Effector memory CD4-positive, alpha-beta T cell (primary cell): ENCODE measurements around the gene PPP1R14B.

Source experiments
- DNase-seq, 3 donors: peaks; one replicate each; pipeline ENCODE4 v3.0.0-alpha.2; 2020
- H3K27ac ChIP-seq: 2 replicates; pipeline ENCODE4 v1.7.0; 2013; ENCODE audit warnings: mild to moderate bottlenecking, low read length, moderate library complexity; ENCODE audit not compliant: insufficient read depth, poor library complexity, severe bottlenecking
- H3K27me3 ChIP-seq: replicated peaks from 2 replicates; pipeline ENCODE4 v1.7.0; 2013; ENCODE audit warnings: mild to moderate bottlenecking, low read length; ENCODE audit not compliant: insufficient read depth, control insufficient read depth, poor library complexity, severe bottlenecking
- H3K36me3 ChIP-seq: 2 replicates; pipeline ENCODE4 v1.7.0; 2013; ENCODE audit warnings: mild to moderate bottlenecking, low read length, moderate library complexity; ENCODE audit not compliant: control insufficient read depth, insufficient read depth
- H3K4me1 ChIP-seq: 2 replicates; pipeline ENCODE4 v1.7.0; 2013; ENCODE audit warnings: low read length, mild to moderate bottlenecking; ENCODE audit not compliant: control insufficient read depth, insufficient read depth, poor library complexity, severe bottlenecking
- H3K4me3 ChIP-seq: 2 replicates; pipeline ENCODE4 v1.7.0; 2013; ENCODE audit warnings: low read length, low read depth, mild to moderate bottlenecking; ENCODE audit not compliant: insufficient read depth, poor library complexity, severe bottlenecking
- H3K9me3 ChIP-seq: 2 replicates; pipeline ENCODE4 v1.7.0; 2013; ENCODE audit warnings: mild to moderate bottlenecking, low read length, moderate library complexity; ENCODE audit not compliant: control insufficient read depth

Gene PPP1R14B

GRCh38 chr11:64210301-64211020 is 36.3 kb downstream of the PPP1R14B start:
- no peak for DNase-seq
- peaks cover 33% of the 10 kb centered on the region for H3K4me1 ChIP-seq
- H3K9me3 ChIP-seq = no peaks in the 10 kb centered on the region
- H3K36me3 ChIP-seq = peaks cover 32% of the 10 kb centered on the region
- H3K27me3 ChIP-seq = no peaks in the 10 kb centered on the region
- H3K27ac ChIP-seq = no peak overlapping the region
- no peak overlapping the region for H3K4me3 ChIP-seq

- Histone ChIP-seq H3K27me3 (no peaks in the 10 kb centered on the region), H3K4me3 (no peak overlapping the region), H3K27ac (no peak overlapping the region), H3K4me1 (peaks cover 38% of the 10 kb centered on the region), H3K36me3 (peaks cover 32% of the 10 kb centered on the region), H3K9me3 (no peaks in the 10 kb centered on the region)
- DNase-seq = no peak
Measured at GRCh38 chr11:64209563-64209843, 37.2 kb downstream of the PPP1R14B start.

- H3K27me3 ChIP-seq = no peaks in the 10 kb centered on the region
- peaks cover 35% of the 10 kb centered on the region for H3K36me3 ChIP-seq
- H3K9me3 ChIP-seq = no peaks in the 10 kb centered on the region
- H3K27ac ChIP-seq = peak overlapping the region; percentile 81
- peaks cover 43% of the 10 kb centered on the region for H3K4me1 ChIP-seq
- no peak overlapping the region for H3K4me3 ChIP-seq
- DNase-seq = no peak
Measured at GRCh38 chr11:64208796-64209562, 37.8 kb downstream of the PPP1R14B start.

- Histone ChIP-seq H3K36me3 (peaks cover 43% of the 10 kb centered on the region), H3K27ac (peak overlapping the region; percentile 81), H3K4me1 (peaks cover 43% of the 10 kb centered on the region), H3K27me3 (no peaks in the 10 kb centered on the region), H3K9me3 (no peaks in the 10 kb centered on the region), H3K4me3 (peak overlapping the region; percentile 84)
- no peak for DNase-seq
Measured at GRCh38 chr11:64208086-64208795, 38.5 kb downstream of the PPP1R14B start.

GRCh38 chr11:64207256-64208085 is 39.3 kb downstream of the PPP1R14B start:
- peaks cover 48% of the 10 kb centered on the region for H3K36me3 ChIP-seq
- DNase-seq = peak; percentile 46 to 54 (median 46)
- peak overlapping the region; percentile 84 for H3K4me3 ChIP-seq
- peaks cover 43% of the 10 kb centered on the region for H3K4me1 ChIP-seq
- H3K9me3 ChIP-seq = no peaks in the 10 kb centered on the region
- no peaks in the 10 kb centered on the region for H3K27me3 ChIP-seq
- peak overlapping the region; percentile 81 for H3K27ac ChIP-seq

GRCh38 chr11:64206457-64207255 is 40.1 kb downstream of the PPP1R14B start, which contains the start of gene FERMT3:
Gene FERMT3, plus strand, starts transcription at chr11:64206721. Its CDS starts 644 bp downstream, at chr11:64207365.
- H3K4me1 ChIP-seq = peaks cover 43% of the 10 kb centered on the region
- peaks cover 47% of the 10 kb centered on the region for H3K36me3 ChIP-seq
- peak within 1 kb of the TSS; percentile 84 for H3K4me3 ChIP-seq
- H3K27me3 ChIP-seq = no peaks in the 10 kb centered on the region
- H3K27ac ChIP-seq = peak within 1 kb of the TSS; percentile 81
- no peaks in the 10 kb centered on the region for H3K9me3 ChIP-seq
- DNase-seq = peak in 2 of 3 donors; percentile 48 to 52

- H3K27ac ChIP-seq = no peak overlapping the region
- H3K27me3 ChIP-seq = no peaks in the 10 kb centered on the region
- peaks cover 48% of the 10 kb centered on the region for H3K36me3 ChIP-seq
- peaks cover 43% of the 10 kb centered on the region for H3K4me1 ChIP-seq
- peak; percentile 71 to 78 (median 73) for DNase-seq
- no peaks in the 10 kb centered on the region for H3K9me3 ChIP-seq
- no peak overlapping the region for H3K4me3 ChIP-seq
Measured at GRCh38 chr11:64204464-64204989, 42.2 kb downstream of the PPP1R14B start.

- peaks cover 43% of the 10 kb centered on the region for H3K4me1 ChIP-seq
- H3K36me3 ChIP-seq = peaks cover 46% of the 10 kb centered on the region
- no peak for DNase-seq
- no peak overlapping the region for H3K4me3 ChIP-seq
- no peak overlapping the region for H3K27ac ChIP-seq
- H3K9me3 ChIP-seq = no peaks in the 10 kb centered on the region
- no peaks in the 10 kb centered on the region for H3K27me3 ChIP-seq
Measured at GRCh38 chr11:64204080-64204440, 42.7 kb downstream of the PPP1R14B start.
